Measurements from ENCODE around the gene RAPGEF1.

The RAPGEF1 gene

GRCh38 chr9:131668439-131669268, 71.2 kb downstream of the RAPGEF1 start:
- Histone ChIP-seq H4K20me1 (ENCODE audit: low read depth, low read length) (no peaks in the 10 kb centered on the region), H2AFZ (ENCODE audit: low read depth, low read length, severe bottlenecking) (no peak overlapping the region), H3K4me2 (ENCODE audit: low read depth, low read length, poor library complexity, severe bottlenecking) (peak overlapping the region; percentile 86), H3K9me3 (ENCODE audit: insufficient read depth, low read length) (no peaks in the 10 kb centered on the region), H3K27ac (ENCODE audit: low read depth, low read length) (peak overlapping the region; percentile 69), H3K27me3 (ENCODE audit: low read length) (no peaks in the 10 kb centered on the region), H3K36me3 (ENCODE audit: low read length) (no peaks in the 10 kb centered on the region), H3K79me2 (ENCODE audit: insufficient read depth, low read length) (peaks cover 97% of the 10 kb centered on the region), H3K4me3 (ENCODE audit: insufficient read depth, low read length, poor library complexity, severe bottlenecking) (no peak overlapping the region), H3K9ac (ENCODE audit: low read length) (peak overlapping the region; percentile 36), H3K9me2 (replicated peaks; ENCODE audit: insufficient read depth, low read length) (no peaks in the 10 kb centered on the region), H3F3A (ENCODE audit: insufficient read depth) (peaks cover 10% of the 10 kb centered on the region; the same call in 1 of the 2 replicates)
- no peak for TF ChIP-seq EZH2phosphoT487 (conservative IDR thresholded peaks at IDR 0.05; ENCODE audit: low read length)
- TF ChIP-seq CTCF (IDR thresholded peaks at IDR 0.05; ENCODE audit: insufficient read depth, low read length, poor library complexity, severe bottlenecking) = no peak

GRCh38 chr9:131668057-131668438, 71.8 kb downstream of the RAPGEF1 start:
- peaks cover 94% of the 10 kb centered on the region for H3K79me2 ChIP-seq (ENCODE audit: insufficient read depth, low read length)
- peak overlapping the region; percentile 69 for H3K27ac ChIP-seq (ENCODE audit: low read depth, low read length)
- H3K9me2 ChIP-seq (replicated peaks; ENCODE audit: insufficient read depth, low read length) = no peaks in the 10 kb centered on the region
- no peak overlapping the region for H2AFZ ChIP-seq (ENCODE audit: low read depth, low read length, severe bottlenecking)
- TF ChIP-seq CTCF (IDR thresholded peaks at IDR 0.05; ENCODE audit: insufficient read depth, low read length, poor library complexity, severe bottlenecking) (no peak), EZH2phosphoT487 (conservative IDR thresholded peaks at IDR 0.05; ENCODE audit: low read length) (no peak)
- peak overlapping the region; percentile 36 for H3K4me3 ChIP-seq (ENCODE audit: insufficient read depth, low read length, poor library complexity, severe bottlenecking)
- H3K4me2 ChIP-seq (ENCODE audit: low read depth, low read length, poor library complexity, severe bottlenecking) = peak overlapping the region; percentile 86
- no peaks in the 10 kb centered on the region for H3K9me3 ChIP-seq (ENCODE audit: insufficient read depth, low read length)
- H4K20me1 ChIP-seq (ENCODE audit: low read depth, low read length) = no peaks in the 10 kb centered on the region
- no peaks in the 10 kb centered on the region for H3K27me3 ChIP-seq (ENCODE audit: low read length)
- H3F3A ChIP-seq (ENCODE audit: insufficient read depth) = peaks cover 12% of the 10 kb centered on the region; the same call in 1 of the 2 replicates
- H3K36me3 ChIP-seq (ENCODE audit: low read length) = no peaks in the 10 kb centered on the region
- H3K9ac ChIP-seq (ENCODE audit: low read length) = peak overlapping the region; percentile 42

- TF ChIP-seq EZH2phosphoT487 (conservative IDR thresholded peaks at IDR 0.05; ENCODE audit: low read length) (no peak), CTCF (IDR thresholded peaks at IDR 0.05; ENCODE audit: insufficient read depth, low read length, poor library complexity, severe bottlenecking) (no peak)
- Histone ChIP-seq H2AFZ (ENCODE audit: low read depth, low read length, severe bottlenecking) (no peak overlapping the region), H4K20me1 (ENCODE audit: low read depth, low read length) (no peaks in the 10 kb centered on the region), H3K79me2 (ENCODE audit: insufficient read depth, low read length) (peaks cover 90% of the 10 kb centered on the region), H3F3A (ENCODE audit: insufficient read depth) (peaks cover 12% of the 10 kb centered on the region; the same call in 1 of the 2 replicates), H3K9ac (ENCODE audit: low read length) (peak overlapping the region; percentile 42; the same call in 1 of the 2 replicates), H3K36me3 (ENCODE audit: low read length) (no peaks in the 10 kb centered on the region), H3K9me2 (replicated peaks; ENCODE audit: insufficient read depth, low read length) (no peaks in the 10 kb centered on the region), H3K27me3 (ENCODE audit: low read length) (no peaks in the 10 kb centered on the region), H3K9me3 (ENCODE audit: insufficient read depth, low read length) (no peaks in the 10 kb centered on the region), H3K4me2 (ENCODE audit: low read depth, low read length, poor library complexity, severe bottlenecking) (peak overlapping the region; percentile 86), H3K4me3 (ENCODE audit: insufficient read depth, low read length, poor library complexity, severe bottlenecking) (peak overlapping the region; percentile 36), H3K27ac (ENCODE audit: low read depth, low read length) (peak overlapping the region; percentile 69)
These were observed 72.3 kb downstream of the RAPGEF1 start for GRCh38 chr9:131667576-131667975.

All from SU-DHL-6 (cell line).